RWPE2 (cell line): ENCODE measurements around the gene LRRC26.

ENCODE experiments used
- ATAC-seq: fragments of 200-7000 bp; cut with Tn5 transposase; 3 replicates; pipeline ENCODE4 v1.9.1; 2021; ENCODE audit warnings: low read depth
- DNase-seq: peaks from one replicate; pipeline ENCODE4 v3.0.0-alpha.2; 2020; ENCODE audit warnings: low spot score
- H3K27ac ChIP-seq: fragments of 450-650 bp; 2 replicates; pipeline ENCODE4 v1.5.1; 2017; ENCODE audit warnings: mild to moderate bottlenecking; ENCODE audit not compliant: poor library complexity, severe bottlenecking
- H3K27me3 ChIP-seq: fragments of 250-450 bp; sonication (Bioruptor Pico); 2 replicates; pipeline ENCODE4 v1.5.1; 2021; ENCODE audit warnings: mild to moderate bottlenecking, moderate library complexity; ENCODE audit not compliant: insufficient read depth, poor library complexity, severe bottlenecking
- H3K36me3 ChIP-seq: fragments of 250-450 bp; sonication (Bioruptor Pico); 2 replicates; pipeline ENCODE4 v1.5.1; 2020; ENCODE audit warnings: low read depth, mild to moderate bottlenecking, moderate library complexity
- H3K4me1 ChIP-seq: fragments of 250-450 bp; sonication (Bioruptor Pico); 2 replicates; pipeline ENCODE4 v1.5.1; 2021; ENCODE audit warnings: mild to moderate bottlenecking, moderate library complexity; ENCODE audit not compliant: insufficient read depth, poor library complexity, severe bottlenecking
- H3K4me3 ChIP-seq: fragments of 250-450 bp; sonication (Bioruptor Pico); 2 replicates; pipeline ENCODE4 v1.5.1; 2021; ENCODE audit warnings: mild to moderate bottlenecking, moderate library complexity; ENCODE audit not compliant: severe bottlenecking
- H3K9me3 ChIP-seq: fragments of 250-450 bp; sonication (Bioruptor Pico); 2 replicates; pipeline ENCODE4 v1.5.1; 2021; ENCODE audit warnings: mild to moderate bottlenecking, moderate library complexity; ENCODE audit not compliant: severe bottlenecking
- CTCF ChIP-seq: fragments of 450-650 bp; IDR thresholded peaks from one replicate; pipeline ENCODE4 v1.5.1; 2017; ENCODE audit warnings: mild to moderate bottlenecking, moderate library complexity; ENCODE audit not compliant: poor library complexity, severe bottlenecking

The LRRC26 gene

DNA sequence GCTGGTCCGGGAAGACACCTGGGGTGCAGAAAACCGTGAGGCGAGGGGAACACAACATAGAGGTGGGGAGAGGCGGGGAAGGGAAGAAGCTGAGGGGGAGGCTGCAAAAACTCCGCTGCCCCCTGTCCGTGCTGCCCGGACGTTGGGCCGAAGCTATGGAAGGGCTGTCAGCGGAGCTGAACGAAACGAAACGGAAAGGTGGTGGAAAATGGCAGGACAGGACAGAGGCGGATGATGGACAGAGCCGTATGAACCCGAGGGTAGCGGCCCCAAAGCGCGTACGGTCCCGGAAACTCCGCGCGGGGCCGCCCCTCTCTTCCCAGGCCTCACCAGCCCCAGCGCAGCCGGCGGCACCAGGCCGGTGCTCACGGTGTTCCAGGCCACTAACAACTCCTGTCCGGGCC, 18.2 kb upstream of the LRRC26 start:
- ATAC-seq (peak; percentile 5), DNase-seq (no peak)
- no peaks in the 10 kb centered on the region for H3K27me3 ChIP-seq
- peak overlapping the region; percentile 52 for H3K4me3 ChIP-seq
- no peaks in the 10 kb centered on the region for H3K9me3 ChIP-seq
- no peak for TF ChIP-seq CTCF
- peaks cover 23% of the 10 kb centered on the region for H3K36me3 ChIP-seq
- peaks cover 5% of the 10 kb centered on the region for H3K4me1 ChIP-seq
- peak overlapping the region; percentile 73 for H3K27ac ChIP-seq

- Histone ChIP-seq H3K27ac (no peak overlapping the region), H3K27me3 (no peaks in the 10 kb centered on the region), H3K9me3 (no peaks in the 10 kb centered on the region), H3K4me1 (peaks cover 5% of the 10 kb centered on the region), H3K36me3 (peaks cover 29% of the 10 kb centered on the region), H3K4me3 (peak overlapping the region; percentile 52)
- ATAC-seq (no peak), DNase-seq (no peak)
- TF ChIP-seq CTCF = no peak
Measured at GRCh38 chr9:137187386-137187785, 17.5 kb upstream of the LRRC26 start.

- H3K36me3 ChIP-seq = peaks cover 34% of the 10 kb centered on the region
- peaks cover 5% of the 10 kb centered on the region for H3K4me1 ChIP-seq
- H3K4me3 ChIP-seq = no peak overlapping the region
- ATAC-seq = no peak
- no peaks in the 10 kb centered on the region for H3K27me3 ChIP-seq
- H3K9me3 ChIP-seq = no peaks in the 10 kb centered on the region
- DNase-seq = no peak
- no peak overlapping the region for H3K27ac ChIP-seq
- TF ChIP-seq CTCF = no peak
Measured at GRCh38 chr9:137186385-137186784, 16.5 kb upstream of the LRRC26 start.

GRCh38 chr9:137185921-137186320, 16.1 kb upstream of the LRRC26 start:
- H3K27ac ChIP-seq = no peak overlapping the region
- H3K4me1 ChIP-seq = peaks cover 5% of the 10 kb centered on the region
- no peaks in the 10 kb centered on the region for H3K9me3 ChIP-seq
- ATAC-seq (no peak), DNase-seq (no peak)
- no peak overlapping the region for H3K4me3 ChIP-seq
- peaks cover 31% of the 10 kb centered on the region for H3K36me3 ChIP-seq
- H3K27me3 ChIP-seq = no peaks in the 10 kb centered on the region
- TF ChIP-seq CTCF = no peak

DNA sequence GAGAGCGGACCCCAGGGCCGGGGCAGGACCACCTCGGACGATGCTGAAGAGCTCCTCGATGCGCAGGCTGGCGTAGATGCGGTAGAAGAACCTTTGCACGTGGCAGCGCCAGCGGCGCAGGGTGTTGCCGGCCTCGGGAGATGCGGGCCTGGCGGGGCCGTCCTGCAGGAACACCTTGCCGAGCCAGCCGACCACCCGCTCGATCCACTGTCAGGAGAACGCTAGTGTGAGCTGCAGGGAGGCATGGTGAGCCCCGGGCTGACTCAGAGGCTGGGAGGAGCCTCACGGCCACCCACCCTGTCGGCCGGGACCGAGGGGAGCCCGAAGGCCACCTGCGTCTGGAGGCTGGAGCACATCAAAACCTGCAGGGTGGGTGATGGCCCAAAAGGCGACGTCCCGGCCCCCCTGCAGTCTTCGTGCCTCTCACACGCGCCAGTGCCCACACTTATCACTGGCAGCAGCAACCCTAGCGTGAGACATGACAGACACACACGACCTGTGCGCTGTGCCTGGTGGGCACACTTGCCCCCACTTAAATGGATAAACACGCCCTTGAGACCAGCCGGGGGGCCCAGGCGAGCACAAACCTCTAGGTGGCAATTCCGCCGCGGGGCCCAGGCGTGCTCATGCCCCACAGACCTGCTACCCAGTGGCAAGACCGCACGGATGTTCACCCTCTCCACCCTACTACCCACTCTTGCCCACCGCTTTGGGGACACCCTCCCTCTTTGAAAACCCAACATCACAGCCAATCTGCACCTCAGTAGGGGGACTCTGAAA, 15.2 kb upstream of the LRRC26 start:
- no peak for TF ChIP-seq CTCF
- DNase-seq (no peak), ATAC-seq (no peak)
- H3K4me3 ChIP-seq = no peak overlapping the region
- peaks cover 35% of the 10 kb centered on the region for H3K36me3 ChIP-seq
- H3K27ac ChIP-seq = no peak overlapping the region
- H3K4me1 ChIP-seq = peaks cover 5% of the 10 kb centered on the region
- no peaks in the 10 kb centered on the region for H3K27me3 ChIP-seq
- no peaks in the 10 kb centered on the region for H3K9me3 ChIP-seq
